ENCODE results near the gene KDM2A. TPM values are rescaled to one million over a fixed set of nuclear protein-coding genes. Genes with fewer than 3 reads are reported as not detected.

The KDM2A gene
- total and polyA plus RNA-seq, 2 of the 13 experiments (the other 11 are each of a cell fraction or from before 2014, with no cell fraction given), result 31.3 to 31.4 TPM

GRCh38 chr11:67288452-67289225 is 169.6 kb downstream of the KDM2A start (continued):
- TF ChIP-seq ZNF609 (CRISPR knock-in tag; IDR thresholded peaks at IDR 0.05; ENCODE audit: borderline replicate concordance) (peak; percentile 70), KDM3A (CRISPR knock-in tag; IDR thresholded peaks at IDR 0.05; ENCODE audit: low read depth) (peak; percentile 49; the same call in 1 of the 2 replicates), ZBTB37 (CRISPR knock-in tag; IDR thresholded peaks at IDR 0.05) (no peak), FOXA1 (IDR thresholded peaks at IDR 0.05) (no peak), FOXA1 (CRISPR knock-in tag; IDR thresholded peaks at IDR 0.05) (no peak; the same call in 1 of the 2 replicates), ZFP36 (IDR thresholded peaks at IDR 0.05; ENCODE audit: borderline replicate concordance, low read depth, low read length, partially characterized antibody) (no peak), ZNF24 (IDR thresholded peaks at IDR 0.05) (no peak), HMG20A (CRISPR knock-in tag; IDR thresholded peaks at IDR 0.05; ENCODE audit: borderline replicate concordance) (no peak), ZKSCAN1 (IDR thresholded peaks at IDR 0.05; ENCODE audit: low read length) (no peak), TFAP4 (IDR thresholded peaks at IDR 0.05; ENCODE audit: borderline replicate concordance, low read depth) (no peak), ZZZ3 (CRISPR knock-in tag; IDR thresholded peaks at IDR 0.05; ENCODE audit: borderline replicate concordance) (no peak; the same call in 1 of the 2 replicates), POLR2AphosphoS2 (IDR thresholded peaks at IDR 0.05; ENCODE audit: low read depth, low read length) (no peak), ZNF136 (CRISPR knock-in tag; IDR thresholded peaks at IDR 0.05; ENCODE audit: low read depth) (no peak), CREB3 (CRISPR knock-in tag; IDR thresholded peaks at IDR 0.05) (peak; percentile 87), IRF2 (CRISPR knock-in tag; IDR thresholded peaks at IDR 0.05) (peak; percentile 84; the same call in 1 of the 2 replicates), KMT2A (CRISPR knock-in tag; IDR thresholded peaks at IDR 0.05) (peak; percentile 73; the same call in 1 of the 2 replicates), FOXO1 (CRISPR knock-in tag; IDR thresholded peaks at IDR 0.05) (no peak; the same call in 1 of the 2 replicates)
